Activated CD4-positive, alpha-beta T cell treated with anti-CD3 and anti-CD28 coated beads for 48 hours (primary cell): ENCODE data around the gene ZNF227.
"Not testable (repeated sequence)": the region's sequence is repeated elsewhere in the genome, so short reads cannot be mapped to it uniquely, and the experiment has no call there.

ENCODE experiments used
- DNase-seq: peaks from one replicate; pipeline ENCODE4 v3.0.0-alpha.2; 2020

The ZNF227 gene

DNA sequence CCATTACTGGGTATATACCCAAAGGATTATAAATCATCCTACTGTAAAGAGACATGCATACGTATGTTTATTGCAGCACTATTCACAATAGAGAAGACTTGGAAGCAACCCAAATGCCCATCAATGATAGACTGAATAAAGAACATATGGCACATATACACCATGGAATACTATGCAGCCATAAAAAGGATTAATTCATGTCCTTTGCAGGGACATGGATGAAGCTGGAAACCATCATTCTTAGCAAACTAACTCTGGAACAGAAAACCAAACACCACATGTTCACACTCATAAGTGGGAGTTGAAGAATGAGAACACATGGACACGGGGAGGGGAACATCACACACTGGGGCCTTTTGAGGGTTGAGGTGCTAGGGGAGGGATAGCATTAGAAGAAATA, 41.1 kb downstream of the ZNF227 start:
- DNase-seq, result not testable (repeated sequence)

GRCh38 chr19:44254496-44254895, 42.2 kb downstream of the ZNF227 start:
- DNase-seq, result no peak

GRCh38 chr19:44255705-44256411, 43.5 kb downstream of the ZNF227 start:
- DNase-seq, result no peak

GRCh38 chr19:44258136-44258535, 45.8 kb downstream of the ZNF227 start:
- no peak for DNase-seq

DNA sequence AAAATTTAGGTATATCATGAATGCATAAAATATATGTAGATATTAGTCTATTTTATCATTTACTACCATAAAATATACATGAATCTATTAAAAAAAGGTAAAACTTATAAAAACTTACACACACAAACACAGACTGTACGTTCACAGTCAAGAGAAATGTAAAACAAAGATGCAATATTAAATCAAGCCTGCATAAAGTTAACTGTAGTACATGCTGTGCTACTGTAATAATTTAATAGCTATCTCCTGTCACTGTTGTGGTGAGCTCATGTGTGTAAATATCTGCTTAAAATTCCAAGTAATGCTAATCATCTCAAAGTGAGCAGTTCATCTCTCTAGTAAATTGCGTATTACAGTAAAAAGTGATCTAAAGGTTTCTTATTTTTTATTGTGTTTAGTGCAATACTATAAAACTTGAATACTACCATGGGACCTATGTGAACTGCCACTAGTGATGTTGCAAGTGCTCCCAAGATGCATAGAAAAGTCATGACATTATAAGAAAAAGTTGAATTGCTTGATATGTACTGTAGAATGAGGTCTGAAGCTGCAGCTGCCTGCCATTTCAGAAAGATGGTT, 46.6 kb downstream of the ZNF227 start:
- no peak for DNase-seq

GRCh38 chr19:44260343-44260681, 48.0 kb downstream of the ZNF227 start:
- no peak for DNase-seq

GRCh38 chr19:44260695-44261446, 48.5 kb downstream of the ZNF227 start:
- DNase-seq, result no peak

DNA sequence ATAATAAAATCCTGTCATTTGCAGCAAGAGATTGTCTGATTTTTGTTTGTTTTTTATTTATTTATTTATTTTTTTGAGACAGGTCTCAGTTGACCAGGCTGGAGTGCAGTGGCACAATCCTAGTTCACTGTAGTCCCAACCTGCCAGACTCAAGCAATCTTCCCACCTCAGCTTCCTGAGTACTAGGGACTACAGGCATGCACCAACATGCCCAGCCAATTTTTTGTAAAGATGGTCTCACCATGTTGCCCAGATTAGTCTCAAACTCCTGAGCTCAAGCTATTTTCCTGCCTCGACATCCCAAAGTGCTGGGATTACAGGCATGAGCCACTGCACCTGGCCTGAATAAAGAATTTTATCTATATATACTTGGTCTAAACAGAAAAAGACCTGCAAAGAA, 65.0 kb downstream of the ZNF227 start:
- no peak for DNase-seq

- DNase-seq, result no peak
Measured at GRCh38 chr19:44278181-44278690, 65.9 kb downstream of the ZNF227 start.

GRCh38 chr19:44280916-44281315, 68.6 kb downstream of the ZNF227 start:
- no peak for DNase-seq

- DNase-seq, result no peak
Measured at GRCh38 chr19:44282846-44283245, 70.5 kb downstream of the ZNF227 start.

DNA sequence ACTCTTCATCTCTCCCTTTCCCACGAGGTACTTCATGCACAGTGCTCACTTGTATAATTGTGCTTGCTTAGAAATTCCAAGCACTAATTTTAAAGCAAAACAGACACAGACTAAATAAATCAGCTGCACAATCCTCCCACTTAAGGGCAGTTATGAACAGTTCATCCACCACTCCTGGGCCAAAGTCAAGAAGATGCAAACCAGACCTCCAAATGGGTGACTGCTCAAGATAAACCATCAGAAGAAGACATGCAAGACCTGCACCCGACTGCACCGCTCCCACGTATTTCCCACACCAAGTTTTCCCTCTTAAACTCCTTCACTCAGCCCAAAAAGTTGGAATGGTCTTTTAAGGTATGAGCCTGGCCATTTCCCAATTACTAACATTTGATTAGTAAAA, 72.6 kb downstream of the ZNF227 start:
- DNase-seq, result no peak
